ENCODE measurements around the gene TRIM5. TPM values are rescaled to one million over a fixed set of nuclear protein-coding genes. Genes with fewer than 3 reads are reported as not detected.
A peak's percentile ranks its signal among the peaks of the same experiment; 100 is the strongest.

Gene TRIM5
- total RNA-seq, 3 donors from 2014 or later (not counting 1 experiment from before 2014, with no cell fraction given), result 16.3 to 24.4 (median 20.2) TPM

DNA sequence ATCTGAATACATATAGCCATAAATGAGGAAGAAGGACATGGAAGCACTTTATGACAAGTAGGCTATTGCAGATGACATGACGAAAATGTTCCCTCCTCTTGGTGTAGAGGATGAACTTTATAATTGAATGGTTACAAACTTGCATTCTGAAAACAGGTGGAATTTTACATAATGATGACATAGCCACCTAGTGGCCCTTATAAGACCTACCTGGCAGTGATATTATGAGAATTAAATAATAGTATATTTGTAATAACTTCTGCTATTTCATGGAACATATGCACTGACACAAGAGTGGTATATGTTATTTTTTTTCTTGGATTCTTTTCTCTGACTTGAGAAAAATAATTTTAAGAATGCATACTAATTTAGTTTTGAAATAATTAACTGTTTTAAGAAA is 27.6 kb upstream of the TRIM5 start:
- no peak for ATAC-seq
- intact Hi-C loops (cut with micrococcal nuclease), result no loop called here

DNA sequence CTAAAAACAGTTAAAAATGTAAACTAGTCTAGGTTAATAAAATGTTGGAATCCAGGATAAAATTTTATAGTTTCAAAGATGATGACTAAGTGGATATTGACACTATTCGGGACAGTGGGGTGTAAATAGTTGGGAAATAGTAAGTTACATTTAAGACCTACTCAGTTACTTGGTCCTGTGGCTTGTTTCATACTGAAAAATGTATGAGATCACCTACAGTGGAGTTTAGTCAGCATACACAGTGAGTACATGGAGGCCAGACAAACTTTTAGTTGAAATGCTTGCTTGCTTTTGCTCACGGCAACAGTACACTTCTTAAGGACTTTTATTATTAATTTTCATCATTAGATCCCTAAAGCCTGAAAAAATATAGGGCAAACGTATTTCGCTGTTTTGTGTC is 20.8 kb upstream of the TRIM5 start:
- peaks cover 80% of the 10 kb centered on the region for H3K36me3 ChIP-seq (ENCODE audit: control insufficient read depth, insufficient read depth, low read length)
- Mint-ChIP-seq H3K9me3 (no peaks in the 10 kb centered on the region), H3K27me3 (ENCODE audit: low read depth in 2 of 2) (no peaks in the 10 kb centered on the region), H3K36me3 (peaks cover 48% of the 10 kb centered on the region), H3K27ac (peak overlapping the region; percentile 78 to 85), H3K4me3 (no peak overlapping the region), H3K4me1 (peaks cover 39 to 40% of the 10 kb centered on the region in 2 donors)
- no peaks in the 10 kb centered on the region for H3K27me3 ChIP-seq (ENCODE audit: control insufficient read depth, insufficient read depth, low read length)
- H3K4me3 ChIP-seq (ENCODE audit: low read length), result no peak overlapping the region
- no peak overlapping the region for H3K27ac ChIP-seq (ENCODE audit: low read length)
- intact Hi-C loops (cut with micrococcal nuclease), result no loop called here
- DNase-seq, result no peak
- 79% methylated on average over 2 of the region's 4 CpGs for WGBS (ENCODE audit: insufficient coverage)
- no peaks in the 10 kb centered on the region for H3K4me1 ChIP-seq (ENCODE audit: control insufficient read depth, insufficient read depth, low read length)
- peak in 1 of 3 donors; percentile 40 for ATAC-seq
- TF ChIP-seq, protein P1, sequence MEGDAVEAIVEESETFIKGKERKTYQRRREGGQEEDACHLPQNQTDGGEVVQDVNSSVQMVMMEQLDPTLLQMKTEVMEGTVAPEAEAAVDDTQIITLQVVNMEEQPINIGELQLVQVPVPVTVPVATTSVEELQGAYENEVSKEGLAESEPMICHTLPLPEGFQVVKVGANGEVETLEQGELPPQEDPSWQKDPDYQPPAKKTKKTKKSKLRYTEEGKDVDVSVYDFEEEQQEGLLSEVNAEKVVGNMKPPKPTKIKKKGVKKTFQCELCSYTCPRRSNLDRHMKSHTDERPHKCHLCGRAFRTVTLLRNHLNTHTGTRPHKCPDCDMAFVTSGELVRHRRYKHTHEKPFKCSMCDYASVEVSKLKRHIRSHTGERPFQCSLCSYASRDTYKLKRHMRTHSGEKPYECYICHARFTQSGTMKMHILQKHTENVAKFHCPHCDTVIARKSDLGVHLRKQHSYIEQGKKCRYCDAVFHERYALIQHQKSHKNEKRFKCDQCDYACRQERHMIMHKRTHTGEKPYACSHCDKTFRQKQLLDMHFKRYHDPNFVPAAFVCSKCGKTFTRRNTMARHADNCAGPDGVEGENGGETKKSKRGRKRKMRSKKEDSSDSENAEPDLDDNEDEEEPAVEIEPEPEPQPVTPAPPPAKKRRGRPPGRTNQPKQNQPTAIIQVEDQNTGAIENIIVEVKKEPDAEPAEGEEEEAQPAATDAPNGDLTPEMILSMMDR (IDR thresholded peaks at IDR 0.05), result no peak
- H3K9me3 ChIP-seq (ENCODE audit: control insufficient read depth, insufficient read depth, low read length), result no peaks in the 10 kb centered on the region

More for the DNA sequence above, 27.6 kb upstream of the TRIM5 start:
- H3K4me3 ChIP-seq (ENCODE audit: low read length), result no peak overlapping the region
- peak overlapping the region; percentile 46 to 63 for H3K27ac Mint-ChIP-seq
- peak in 1 of 2 donors; percentile 47 for DNase-seq
- H3K27me3 Mint-ChIP-seq (ENCODE audit: low read depth in 2 of 2), result no peaks in the 10 kb centered on the region
- H3K4me1 Mint-ChIP-seq, result peaks cover 0 to 23% of the 10 kb centered on the region in 2 donors
- H3K9me3 Mint-ChIP-seq, result no peaks in the 10 kb centered on the region
- no peaks in the 10 kb centered on the region for H3K4me1 ChIP-seq (ENCODE audit: control insufficient read depth, insufficient read depth, low read length)
- TF ChIP-seq, protein P1 (IDR thresholded peaks at IDR 0.05), result peak; percentile 41
- H3K27me3 ChIP-seq (ENCODE audit: control insufficient read depth, insufficient read depth, low read length), result no peaks in the 10 kb centered on the region
- no peaks in the 10 kb centered on the region for H3K9me3 ChIP-seq (ENCODE audit: control insufficient read depth, insufficient read depth, low read length)
- peaks cover 20% of the 10 kb centered on the region for H3K36me3 Mint-ChIP-seq
- H3K36me3 ChIP-seq (ENCODE audit: control insufficient read depth, insufficient read depth, low read length), result peaks cover 33% of the 10 kb centered on the region
- H3K27ac ChIP-seq (ENCODE audit: low read length), result no peak overlapping the region
- WGBS (ENCODE audit: insufficient coverage), result 100% methylated on average over 1 of the region's 1 CpG
- H3K4me3 Mint-ChIP-seq, result no peak overlapping the region

DNA sequence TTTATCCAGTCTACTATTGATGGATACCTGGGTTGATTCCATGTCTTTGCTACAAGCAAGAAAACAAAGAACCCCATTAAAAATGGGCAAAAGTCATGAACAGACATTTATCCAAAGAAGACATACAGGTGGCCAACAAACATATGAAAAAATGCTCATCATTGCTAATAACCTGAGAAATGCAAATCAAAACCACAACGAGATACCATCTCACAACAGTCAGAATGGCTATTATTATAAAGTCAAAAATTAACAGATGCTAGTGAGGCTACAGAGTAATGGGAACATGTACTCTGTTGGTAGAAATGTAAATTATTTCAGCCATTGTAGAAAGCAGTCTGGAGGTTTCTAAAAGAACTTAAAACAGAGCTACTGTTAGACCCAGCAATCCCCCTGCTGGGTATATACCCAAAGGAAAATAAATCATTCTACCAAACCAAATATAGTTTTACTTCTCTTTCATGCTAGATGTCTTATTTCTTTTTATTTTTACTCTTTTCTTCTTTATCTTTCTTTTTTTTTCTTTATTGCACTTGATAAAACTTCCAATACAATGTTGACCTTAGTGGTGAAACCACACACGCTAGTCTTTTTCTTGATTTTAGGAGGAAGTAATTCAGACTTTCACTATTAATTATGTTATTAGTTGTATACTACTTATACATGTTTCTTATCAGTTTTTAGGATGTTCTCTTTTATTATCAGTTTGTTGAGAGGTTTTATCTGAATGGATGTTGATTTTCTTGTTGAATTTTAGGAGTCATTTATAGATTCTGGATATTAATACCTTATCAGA is 19.1 kb upstream of the TRIM5 start:
- Mint-ChIP-seq H3K4me3 (no peak overlapping the region), H3K27ac (peak overlapping the region in 1 of 2 donors; percentile 85), H3K36me3 (peaks cover 47% of the 10 kb centered on the region), H3K4me1 (peaks cover 46 to 48% of the 10 kb centered on the region in 2 donors), H3K9me3 (no peaks in the 10 kb centered on the region), H3K27me3 (ENCODE audit: low read depth in 2 of 2) (no peaks in the 10 kb centered on the region)
- no peak for DNase-seq
- peaks cover 76% of the 10 kb centered on the region for H3K36me3 ChIP-seq (ENCODE audit: control insufficient read depth, insufficient read depth, low read length)
- intact Hi-C loops (cut with micrococcal nuclease), result no loop called here
- H3K27ac ChIP-seq (ENCODE audit: low read length), result no peak overlapping the region
- no peak for ATAC-seq
- no peak overlapping the region for H3K4me3 ChIP-seq (ENCODE audit: low read length)
- no peaks in the 10 kb centered on the region for H3K4me1 ChIP-seq (ENCODE audit: control insufficient read depth, insufficient read depth, low read length)
- TF ChIP-seq, protein P1 (IDR thresholded peaks at IDR 0.05), result no peak
- WGBS (ENCODE audit: insufficient coverage), result no CpG with 5 or more reads among the region's 2 CpGs
- H3K27me3 ChIP-seq (ENCODE audit: control insufficient read depth, insufficient read depth, low read length), result no peaks in the 10 kb centered on the region
- no peaks in the 10 kb centered on the region for H3K9me3 ChIP-seq (ENCODE audit: control insufficient read depth, insufficient read depth, low read length)

All from natural killer cell (primary cell).